SU-DHL-6 (cell line): ENCODE measurements around the gene ADD2.
"Not testable (repeated sequence)": the region's sequence is repeated elsewhere in the genome, so short reads cannot be mapped to it uniquely, and the experiment has no call there.

ENCODE experiments used
- H2AFZ ChIP-seq: fragments of 200-600 bp; sonication (generic); 2 replicates; pipeline ENCODE4 v1.6.1; 2014; ENCODE audit warnings: low read depth, mild to moderate bottlenecking, moderate library complexity, mixed read lengths, antibody characterized with exemption, low read length; ENCODE audit not compliant: severe bottlenecking
- H3F3A ChIP-seq: fragments of 200-600 bp; shearing (Covaris generic); 2 replicates; pipeline ENCODE4 v1.6.0; 2016; ENCODE audit warnings: antibody characterized with exemption, mild to moderate bottlenecking; ENCODE audit not compliant: insufficient read depth
- H3K27ac ChIP-seq: fragments of 200-600 bp; sonication (generic); 2 replicates; pipeline ENCODE4 v1.5.1; 2016; ENCODE audit warnings: low read depth, mild to moderate bottlenecking, low read length, moderate library complexity, mixed read lengths
- H3K27me3 ChIP-seq: fragments of 200-600 bp; sonication (generic), shearing (Covaris generic); 2 replicates; pipeline ENCODE4 v1.6.0; 2014; ENCODE audit warnings: mild to moderate bottlenecking, low read length
- H3K36me3 ChIP-seq: fragments of 200-600 bp; sonication (generic); 2 replicates; pipeline ENCODE4 v1.6.1; 2014; ENCODE audit warnings: mild to moderate bottlenecking, low read length, mixed read lengths
- H3K4me2 ChIP-seq: fragments of 300-600, 200-600 bp; shearing (Covaris generic), sonication (generic); 2 replicates; pipeline ENCODE4 v1.6.0; 2014; ENCODE audit warnings: low read length, low read depth, mild to moderate bottlenecking; ENCODE audit not compliant: poor library complexity, severe bottlenecking
- H3K4me3 ChIP-seq: fragments of 200-600 bp; sonication (generic); 2 replicates; pipeline ENCODE4 v1.5.1; 2014; ENCODE audit warnings: antibody characterized with exemption, low read length, mild to moderate bottlenecking, mixed read lengths; ENCODE audit not compliant: insufficient read depth, poor library complexity, severe bottlenecking
- H3K79me2 ChIP-seq: fragments of 200-600 bp; sonication (generic); 2 replicates; pipeline ENCODE4 v1.6.1; 2014; ENCODE audit warnings: mild to moderate bottlenecking, low read length, moderate library complexity; ENCODE audit not compliant: insufficient read depth
- H3K9ac ChIP-seq: fragments of 200-600 bp; sonication (generic); 2 replicates; pipeline ENCODE4 v1.7.0; 2014; ENCODE audit warnings: mild to moderate bottlenecking, low read length
- H3K9me2 ChIP-seq: fragments of 200-600 bp; sonication (generic); replicated peaks from 2 replicates; pipeline ENCODE4 v1.6.1; 2014; ENCODE audit warnings: low read length; ENCODE audit not compliant: insufficient read depth
- H3K9me3 ChIP-seq: fragments of 200-600 bp; sonication (generic); 2 replicates; pipeline ENCODE4 v1.6.1; 2014; ENCODE audit warnings: low read length, mixed read lengths; ENCODE audit not compliant: insufficient read depth
- H4K20me1 ChIP-seq: fragments of 200-600 bp; sonication (generic); 2 replicates; pipeline ENCODE4 v1.6.1; 2014; ENCODE audit warnings: low read depth, mild to moderate bottlenecking, antibody characterized with exemption, low read length, moderate library complexity, mixed read lengths
- EZH2phosphoT487 ChIP-seq: fragments of 200-600 bp; sonication (generic), shearing (Covaris generic); conservative IDR thresholded peaks from 2 replicates; pipeline ENCODE4 v1.6.1; 2018; ENCODE audit warnings: mild to moderate bottlenecking, antibody characterized with exemption, low read length, moderate library complexity, mixed read lengths
- TF ChIP-seq, protein P1 (sequence below): fragments of 200-600 bp; sonication (generic); IDR thresholded peaks from one replicate; pipeline ENCODE4 v1.5.1; 2017; ENCODE audit warnings: antibody characterized with exemption, mild to moderate bottlenecking, low read length, moderate library complexity; ENCODE audit not compliant: insufficient read depth, poor library complexity, severe bottlenecking

ADD2 gene

DNA sequence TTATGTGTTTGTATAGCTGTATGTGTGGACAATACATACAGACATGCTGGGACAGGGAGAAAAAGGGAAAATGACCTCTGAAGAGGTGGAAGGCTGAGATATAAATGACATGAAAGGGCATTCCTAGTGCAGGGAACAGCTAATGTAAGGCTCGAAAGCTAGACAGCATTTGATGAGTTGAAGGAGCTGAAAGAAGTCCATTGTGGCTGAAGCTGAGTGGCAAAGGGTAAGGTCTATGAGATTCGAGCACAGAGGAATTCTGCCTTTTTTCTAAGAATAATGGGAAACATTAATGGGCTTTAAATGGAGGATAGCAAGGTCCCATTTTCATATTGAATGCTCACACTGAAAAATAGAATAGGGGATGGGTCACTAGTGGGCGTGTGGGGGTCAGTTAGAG is 23.6 kb downstream of the ADD2 start:
- no peaks in the 10 kb centered on the region for H3K9me3 ChIP-seq
- no peak overlapping the region for H3K27ac ChIP-seq
- no peaks in the 10 kb centered on the region for H3F3A ChIP-seq
- H3K9me2 ChIP-seq = no peaks in the 10 kb centered on the region
- H3K27me3 ChIP-seq = no peaks in the 10 kb centered on the region
- TF ChIP-seq, protein P1, sequence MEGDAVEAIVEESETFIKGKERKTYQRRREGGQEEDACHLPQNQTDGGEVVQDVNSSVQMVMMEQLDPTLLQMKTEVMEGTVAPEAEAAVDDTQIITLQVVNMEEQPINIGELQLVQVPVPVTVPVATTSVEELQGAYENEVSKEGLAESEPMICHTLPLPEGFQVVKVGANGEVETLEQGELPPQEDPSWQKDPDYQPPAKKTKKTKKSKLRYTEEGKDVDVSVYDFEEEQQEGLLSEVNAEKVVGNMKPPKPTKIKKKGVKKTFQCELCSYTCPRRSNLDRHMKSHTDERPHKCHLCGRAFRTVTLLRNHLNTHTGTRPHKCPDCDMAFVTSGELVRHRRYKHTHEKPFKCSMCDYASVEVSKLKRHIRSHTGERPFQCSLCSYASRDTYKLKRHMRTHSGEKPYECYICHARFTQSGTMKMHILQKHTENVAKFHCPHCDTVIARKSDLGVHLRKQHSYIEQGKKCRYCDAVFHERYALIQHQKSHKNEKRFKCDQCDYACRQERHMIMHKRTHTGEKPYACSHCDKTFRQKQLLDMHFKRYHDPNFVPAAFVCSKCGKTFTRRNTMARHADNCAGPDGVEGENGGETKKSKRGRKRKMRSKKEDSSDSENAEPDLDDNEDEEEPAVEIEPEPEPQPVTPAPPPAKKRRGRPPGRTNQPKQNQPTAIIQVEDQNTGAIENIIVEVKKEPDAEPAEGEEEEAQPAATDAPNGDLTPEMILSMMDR = no peak
- no peak for TF ChIP-seq EZH2phosphoT487
- no peak overlapping the region for H3K4me2 ChIP-seq
- H3K79me2 ChIP-seq = no peaks in the 10 kb centered on the region
- no peak overlapping the region for H3K9ac ChIP-seq
- H3K4me3 ChIP-seq = no peak overlapping the region
- no peaks in the 10 kb centered on the region for H3K36me3 ChIP-seq
- no peak overlapping the region for H2AFZ ChIP-seq
- H4K20me1 ChIP-seq = no peaks in the 10 kb centered on the region

DNA sequence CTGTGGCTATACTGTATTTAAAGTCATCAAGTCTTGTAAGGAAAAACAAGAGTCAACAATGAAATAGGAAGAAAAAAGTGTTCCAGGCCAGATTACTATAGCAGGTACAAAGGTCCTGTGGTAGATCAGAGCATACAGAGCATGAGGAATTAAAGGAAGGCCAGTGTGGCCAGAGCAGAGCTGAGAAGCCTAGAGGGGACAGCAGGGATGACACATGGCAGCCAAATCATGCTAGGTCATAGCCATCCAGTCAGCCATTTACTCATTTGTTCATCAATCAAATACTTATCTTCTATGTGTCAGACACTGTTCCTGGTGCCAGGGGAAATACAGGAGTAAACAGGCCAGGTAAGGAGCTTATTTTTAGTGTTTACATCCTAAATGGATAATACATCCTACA is 24.3 kb downstream of the ADD2 start:
- Histone ChIP-seq H3K9ac (no peak overlapping the region), H3K9me2 (no peaks in the 10 kb centered on the region), H3F3A (no peaks in the 10 kb centered on the region), H3K27me3 (no peaks in the 10 kb centered on the region), H3K27ac (no peak overlapping the region), H4K20me1 (no peaks in the 10 kb centered on the region), H3K4me2 (no peak overlapping the region), H2AFZ (no peak overlapping the region), H3K9me3 (no peaks in the 10 kb centered on the region), H3K4me3 (no peak overlapping the region), H3K79me2 (no peaks in the 10 kb centered on the region), H3K36me3 (no peaks in the 10 kb centered on the region)
- TF ChIP-seq EZH2phosphoT487 = no peak
- TF ChIP-seq, protein P1 = no peak

DNA sequence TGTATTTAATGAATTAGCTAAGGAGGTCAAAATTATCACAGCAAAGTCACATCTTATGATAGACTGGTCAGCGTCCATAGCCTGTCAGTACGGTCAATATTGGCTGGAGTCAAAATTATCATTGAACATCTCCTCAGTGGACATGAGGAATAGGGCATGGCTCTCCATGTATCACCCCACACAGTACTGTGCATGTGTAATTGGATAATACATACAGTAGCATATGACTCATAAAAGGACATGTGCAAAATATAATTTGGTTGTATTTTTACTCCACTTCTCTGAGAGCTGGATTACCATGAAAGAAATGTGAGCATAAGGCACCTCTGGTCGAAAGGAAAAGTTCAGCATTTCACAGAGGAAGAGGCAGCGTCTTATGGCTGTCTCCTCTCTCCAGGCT is 24.9 kb downstream of the ADD2 start:
- Histone ChIP-seq H4K20me1 (no peaks in the 10 kb centered on the region), H3K9me2 (no peaks in the 10 kb centered on the region), H3K79me2 (no peaks in the 10 kb centered on the region), H3K4me2 (no peak overlapping the region), H2AFZ (no peak overlapping the region), H3K9me3 (no peaks in the 10 kb centered on the region), H3K27ac (no peak overlapping the region), H3K36me3 (no peaks in the 10 kb centered on the region), H3F3A (no peaks in the 10 kb centered on the region), H3K27me3 (no peaks in the 10 kb centered on the region), H3K9ac (no peak overlapping the region), H3K4me3 (no peak overlapping the region)
- TF ChIP-seq, protein P1 = no peak
- no peak for TF ChIP-seq EZH2phosphoT487

DNA sequence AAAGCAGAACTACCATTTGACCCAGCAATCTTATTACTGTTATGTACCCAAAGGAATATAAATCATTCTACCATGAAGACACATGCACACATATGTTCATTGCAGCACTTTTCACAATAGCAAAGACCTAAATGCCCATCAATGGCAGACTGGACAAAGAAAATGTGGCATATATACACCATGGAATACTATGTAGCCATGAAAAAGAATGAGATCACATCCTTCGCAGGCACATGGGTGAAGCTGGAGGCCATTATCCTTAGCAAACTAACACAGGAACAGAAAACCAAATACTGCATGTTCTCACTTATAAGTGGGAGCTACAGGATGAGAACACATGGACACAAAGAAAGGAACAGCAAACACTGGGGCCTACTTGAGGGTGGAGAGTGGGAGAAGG is 28.5 kb downstream of the ADD2 start:
- not testable (repeated sequence) for H3K4me3 ChIP-seq, H3K9me3 ChIP-seq, H3K4me2 ChIP-seq, H3K27ac ChIP-seq, H3K9ac ChIP-seq, H3K27me3 ChIP-seq, H3K36me3 ChIP-seq, H3K9me2 ChIP-seq, H3F3A ChIP-seq, H3K79me2 ChIP-seq, H4K20me1 ChIP-seq, H2AFZ ChIP-seq
